Eye (tissue), 1 donor: ENCODE results near the gene ZER1.

Experiments
- DNase-seq: peaks from one replicate; pipeline ENCODE4 v3.0.0-alpha.2; 2015

ZER1 gene

DNA sequence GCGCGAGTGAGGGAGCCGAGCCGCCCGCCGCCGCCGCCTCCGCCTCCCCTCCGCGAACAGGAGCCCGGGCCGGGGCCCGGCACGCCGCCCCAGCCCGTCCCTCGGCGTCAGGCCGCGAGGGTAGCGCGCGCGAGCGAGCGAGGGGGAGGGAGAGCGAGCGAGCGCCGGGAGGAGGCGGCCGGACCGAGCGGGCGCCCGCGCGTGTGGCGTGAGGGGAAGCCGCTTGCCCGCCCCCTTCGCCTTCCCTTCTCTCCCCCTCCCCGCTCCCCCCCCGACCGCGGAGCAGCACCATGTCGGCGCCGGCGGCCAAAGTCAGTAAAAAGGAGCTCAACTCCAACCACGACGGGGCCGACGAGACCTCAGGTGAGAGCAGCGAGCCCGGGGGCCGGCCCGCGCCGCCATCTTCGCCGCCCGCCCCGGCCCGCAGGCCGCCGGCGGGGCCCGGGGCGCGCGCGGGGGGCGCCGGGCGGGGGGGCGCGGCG, 82.4 kb downstream of the ZER1 start:
- peak; percentile 83 for DNase-seq

DNA sequence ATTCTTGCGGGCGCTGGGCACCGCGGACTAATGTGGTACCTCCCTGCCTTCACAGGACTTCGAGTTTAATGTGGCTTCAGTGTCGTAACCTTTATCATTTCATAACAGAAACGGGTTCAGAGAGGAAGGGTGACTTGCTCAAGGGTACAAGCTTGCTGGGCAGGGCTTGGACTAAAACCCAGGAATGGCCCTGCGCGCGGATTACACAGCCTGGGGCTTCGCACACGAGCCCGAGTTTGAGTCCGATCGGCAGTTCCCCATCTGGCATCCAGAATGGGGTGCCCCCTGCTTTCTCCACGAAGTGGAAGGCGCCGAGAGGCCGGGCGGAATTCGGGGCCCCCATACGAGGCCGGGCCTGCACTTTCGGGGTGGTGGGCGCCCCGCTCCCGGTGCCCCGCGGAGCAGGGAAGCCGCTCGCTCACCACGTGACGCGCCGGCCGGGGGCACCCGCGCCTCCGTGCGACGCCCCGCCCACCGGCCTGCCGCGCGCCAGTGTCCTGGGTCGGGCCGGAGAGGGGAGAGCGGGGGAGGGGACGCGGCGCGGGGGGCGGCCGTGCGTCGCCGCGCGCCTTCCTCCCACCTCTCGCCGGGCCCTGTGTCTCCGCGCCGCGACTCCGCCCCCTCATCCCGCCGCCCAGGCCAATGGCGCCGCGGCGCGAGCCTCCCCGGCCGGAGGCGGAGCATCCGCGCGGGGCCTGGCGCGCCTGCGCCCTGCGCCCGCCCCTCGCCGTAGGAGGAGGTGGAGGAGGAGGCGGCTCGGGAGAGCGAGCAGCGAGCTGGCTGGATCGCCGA, 83.0 kb downstream of the ZER1 start, which contains the start of gene SET:
TSS of gene SET (plus strand) at position 722 of the 792 bp plus-strand sequence. CDS start 361 bp downstream, outside the sequence.
- DNase-seq = peak; percentile 97

DNA sequence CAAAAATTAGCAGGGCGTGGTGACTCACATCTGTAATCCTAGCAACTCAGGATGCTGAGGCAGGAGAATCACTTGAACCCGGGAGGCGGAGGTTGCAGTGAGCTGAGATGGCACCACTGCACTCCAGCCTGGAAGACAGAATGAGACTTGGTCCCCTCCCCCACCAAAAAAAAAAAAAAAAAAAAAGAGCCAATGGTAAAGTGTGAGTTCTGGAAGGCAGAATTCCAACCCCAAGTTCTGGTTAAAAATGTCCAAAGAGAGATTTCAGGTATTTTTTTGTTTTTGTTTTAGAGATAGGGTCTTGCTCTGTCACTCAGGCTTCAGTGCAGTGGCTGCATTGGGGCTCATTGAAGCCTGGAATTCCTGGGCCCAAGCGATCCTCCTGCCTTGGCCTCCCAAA, 84.3 kb downstream of the ZER1 start:
- no peak for DNase-seq

DNA sequence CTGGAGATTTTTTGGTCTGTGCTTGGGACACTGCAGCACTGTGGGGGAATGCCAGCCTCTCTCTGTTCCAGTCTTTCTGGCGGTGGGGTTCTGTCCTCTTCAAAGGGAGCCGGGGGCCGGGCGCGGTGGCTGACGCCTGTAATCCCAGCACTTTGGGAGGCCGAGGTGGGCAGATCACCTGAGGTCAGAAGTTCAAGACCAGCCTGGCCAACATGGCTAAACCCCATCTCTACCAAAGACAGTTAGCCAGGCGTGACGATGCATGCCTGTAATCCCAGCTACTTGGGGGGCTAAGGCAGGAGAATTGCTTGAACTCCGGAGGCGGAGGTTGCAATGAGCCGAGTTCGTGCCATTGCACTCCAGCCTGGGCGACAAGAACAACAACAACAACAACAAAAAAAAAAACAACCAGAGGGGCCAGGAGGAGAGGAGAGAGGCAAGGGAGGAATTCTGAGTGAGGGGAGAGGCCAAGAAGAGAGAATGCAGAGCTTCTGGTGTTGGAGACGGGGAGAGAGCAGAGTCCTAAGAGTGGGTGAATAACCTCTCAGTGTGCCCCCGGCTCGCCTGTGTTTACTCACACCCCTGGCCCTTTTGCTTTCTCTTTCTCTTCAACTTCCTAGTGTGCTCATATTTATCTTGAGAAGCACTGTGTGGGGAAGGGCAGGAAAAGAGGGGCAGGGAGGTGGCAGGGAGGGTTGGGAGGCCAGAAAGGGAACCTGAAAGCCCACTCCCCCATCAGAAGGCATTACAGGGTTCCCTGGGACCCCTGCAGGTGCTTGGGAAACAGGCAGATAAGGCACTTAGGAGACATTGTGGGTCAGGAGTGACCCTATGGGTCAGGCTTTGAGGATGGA, 85.9 kb downstream of the ZER1 start:
- DNase-seq = no peak

DNA sequence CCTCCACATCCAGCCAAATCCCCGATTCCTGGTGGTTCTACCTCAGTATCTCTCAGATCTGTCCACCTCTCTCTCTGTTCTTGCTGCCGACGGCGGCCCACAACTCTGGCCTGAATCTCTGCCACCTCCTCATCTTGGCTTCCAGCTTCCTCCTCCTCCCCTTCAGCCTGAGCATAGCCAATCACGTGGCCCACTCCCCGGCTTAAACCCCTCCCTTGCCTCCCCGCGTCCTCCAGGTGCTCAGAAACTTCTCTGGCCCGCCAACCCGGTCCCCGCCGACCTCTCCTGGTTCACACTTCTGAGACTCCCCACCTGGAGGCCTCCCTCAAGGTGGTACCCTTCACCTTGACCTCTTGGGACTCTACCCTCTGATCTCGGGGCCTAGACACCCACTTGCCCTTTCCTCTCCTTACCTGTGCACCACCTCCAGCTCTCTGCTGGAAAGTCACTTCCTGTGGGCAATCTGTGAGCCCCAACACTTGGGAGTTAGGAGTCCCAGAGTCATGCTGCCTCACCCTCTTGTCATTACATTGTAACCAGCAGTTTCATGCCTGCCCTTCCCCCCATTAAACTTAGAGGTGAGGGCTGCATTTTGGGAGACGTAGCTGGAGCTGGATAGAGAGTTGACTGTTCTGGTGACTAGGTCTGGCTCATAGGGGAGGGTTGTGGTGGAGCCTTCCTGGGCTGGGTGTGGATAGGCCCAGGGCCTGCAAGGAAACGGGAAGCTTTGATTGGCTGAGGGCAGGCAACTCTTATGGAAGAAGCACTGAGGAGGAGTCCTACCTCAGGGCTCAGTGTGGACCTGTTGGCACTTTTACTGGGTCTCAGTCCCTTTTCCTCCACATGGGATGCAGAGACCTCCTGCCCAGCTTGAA, 87.2 kb downstream of the ZER1 start:
- DNase-seq = peak; percentile 71

DNA sequence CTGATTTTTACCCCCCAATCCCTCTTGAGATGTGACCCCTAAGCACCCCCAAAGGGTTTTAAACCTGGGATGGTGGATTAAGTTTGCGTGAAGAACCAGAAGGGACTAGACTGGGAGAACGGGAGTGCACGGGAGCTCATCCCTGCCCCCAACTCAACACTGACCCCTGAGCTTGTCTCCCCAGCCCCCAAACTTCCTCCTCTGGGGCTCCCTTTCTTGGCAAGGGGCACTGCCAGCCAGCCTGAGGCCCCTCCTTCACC, 87.7 kb downstream of the ZER1 start:
- DNase-seq = no peak

DNA sequence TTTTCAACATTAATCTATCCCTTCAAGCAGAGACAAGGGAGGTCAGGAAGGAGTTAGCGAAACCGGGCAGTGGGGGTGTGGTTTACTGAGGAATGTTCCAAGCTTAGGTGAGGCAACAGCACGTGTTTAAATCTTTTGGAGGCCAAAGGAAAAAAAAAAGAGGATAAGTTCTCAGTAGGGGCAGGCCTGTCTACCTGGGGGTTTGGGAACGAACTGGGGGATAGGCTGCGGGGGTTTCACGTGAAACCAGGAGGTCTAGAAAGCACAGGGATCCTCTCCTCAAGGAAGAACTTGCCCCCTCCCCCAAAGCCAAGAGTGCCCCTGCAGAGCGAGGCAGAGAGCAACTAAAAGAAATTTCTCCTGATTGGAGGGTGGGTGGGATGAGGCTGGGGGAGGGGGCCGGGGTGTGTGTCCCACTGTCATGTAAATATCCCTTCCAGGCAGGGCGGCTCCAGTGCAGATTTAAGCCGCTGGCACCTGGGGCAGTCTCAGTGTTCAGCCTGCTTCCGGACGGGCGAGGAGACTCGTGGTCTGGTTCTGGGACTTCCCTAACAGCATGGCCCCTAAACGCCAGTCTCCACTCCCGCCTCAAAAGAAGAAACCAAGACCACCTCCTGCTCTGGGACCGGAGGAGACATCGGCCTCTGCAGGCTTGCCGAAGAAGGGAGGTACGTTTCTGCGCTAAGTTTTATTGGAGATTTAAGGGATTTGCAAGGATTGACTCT, 88.2 kb downstream of the ZER1 start:
- DNase-seq = peak; percentile 65
